Epithelial cell of esophagus (primary cell): ENCODE data around the gene EVL.

Experiments
- DNase-seq: peaks from one replicate; pipeline ENCODE4 v3.0.0; 2010; ENCODE audit warnings: low read depth
- H3K4me3 ChIP-seq: 2 replicates; pipeline ENCODE4 v1.5.1; 2011; ENCODE audit warnings: mild to moderate bottlenecking, low read length, control low read depth
- CTCF ChIP-seq: IDR thresholded peaks from 2 replicates; pipeline ENCODE4 v1.5.1; 2011; ENCODE audit warnings: low read depth, mild to moderate bottlenecking, low read length, control low read depth, inconsistent platforms; ENCODE audit not compliant: insufficient read depth; ENCODE audit errors: missing control alignments

EVL gene

GRCh38 chr14:100134586-100134985 is 69.4 kb downstream of the EVL start:
- no peak overlapping the region for H3K4me3 ChIP-seq
- DNase-seq = no peak
- no peak for TF ChIP-seq CTCF

- DNase-seq = no peak
- TF ChIP-seq CTCF = no peak
- H3K4me3 ChIP-seq = no peak overlapping the region
These were observed 69.9 kb downstream of the EVL start for GRCh38 chr14:100135073-100135472.

DNA sequence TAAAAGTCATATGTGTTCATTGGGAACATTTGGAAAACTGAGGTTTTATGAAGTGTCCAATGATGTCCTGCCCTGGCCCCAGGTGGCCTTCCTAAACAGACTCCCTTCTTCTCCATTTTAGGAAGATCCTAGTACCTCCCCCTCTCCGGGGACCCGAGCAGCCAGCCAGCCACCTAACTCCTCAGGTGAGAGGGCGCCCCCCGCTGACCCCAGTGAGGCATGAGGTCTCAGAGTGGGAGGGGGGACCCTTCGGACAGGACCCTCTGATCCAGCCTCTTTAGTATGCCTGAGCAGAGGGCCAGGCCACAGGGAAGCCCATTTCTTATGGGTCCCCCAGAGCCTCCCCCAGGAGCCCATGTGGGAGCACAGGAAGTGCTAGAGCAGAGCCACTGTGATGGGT is 70.6 kb downstream of the EVL start:
- H3K4me3 ChIP-seq = no peak overlapping the region
- TF ChIP-seq CTCF = no peak
- DNase-seq = no peak

- TF ChIP-seq CTCF = no peak
- no peak for DNase-seq
- no peak overlapping the region for H3K4me3 ChIP-seq
These were observed 72.0 kb downstream of the EVL start for GRCh38 chr14:100137173-100137572.

- no peak for TF ChIP-seq CTCF
- no peak overlapping the region for H3K4me3 ChIP-seq
- no peak for DNase-seq
These were observed 73.0 kb downstream of the EVL start for GRCh38 chr14:100138082-100138787.

DNA sequence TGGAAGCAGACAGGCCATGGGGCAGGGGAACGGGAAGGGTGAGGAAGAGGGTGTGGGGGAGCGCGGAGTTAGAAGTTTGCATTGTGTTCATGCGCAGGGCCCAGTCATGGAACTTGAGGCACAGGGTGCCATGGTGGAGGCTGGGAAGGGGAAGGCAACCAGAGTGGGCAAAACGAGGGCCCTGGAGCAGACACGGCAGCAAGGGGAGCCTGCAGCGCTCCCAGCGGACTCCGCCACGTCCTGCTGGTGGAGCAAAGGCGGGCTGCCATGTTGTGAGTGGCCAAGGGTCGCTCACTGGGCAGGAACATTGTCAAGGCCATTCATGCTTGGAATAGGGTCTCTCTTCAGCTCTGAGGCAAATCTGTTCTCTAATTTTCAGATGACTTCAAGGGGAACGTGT is 73.7 kb downstream of the EVL start:
- no peak overlapping the region for H3K4me3 ChIP-seq
- no peak for TF ChIP-seq CTCF
- DNase-seq = no peak

DNA sequence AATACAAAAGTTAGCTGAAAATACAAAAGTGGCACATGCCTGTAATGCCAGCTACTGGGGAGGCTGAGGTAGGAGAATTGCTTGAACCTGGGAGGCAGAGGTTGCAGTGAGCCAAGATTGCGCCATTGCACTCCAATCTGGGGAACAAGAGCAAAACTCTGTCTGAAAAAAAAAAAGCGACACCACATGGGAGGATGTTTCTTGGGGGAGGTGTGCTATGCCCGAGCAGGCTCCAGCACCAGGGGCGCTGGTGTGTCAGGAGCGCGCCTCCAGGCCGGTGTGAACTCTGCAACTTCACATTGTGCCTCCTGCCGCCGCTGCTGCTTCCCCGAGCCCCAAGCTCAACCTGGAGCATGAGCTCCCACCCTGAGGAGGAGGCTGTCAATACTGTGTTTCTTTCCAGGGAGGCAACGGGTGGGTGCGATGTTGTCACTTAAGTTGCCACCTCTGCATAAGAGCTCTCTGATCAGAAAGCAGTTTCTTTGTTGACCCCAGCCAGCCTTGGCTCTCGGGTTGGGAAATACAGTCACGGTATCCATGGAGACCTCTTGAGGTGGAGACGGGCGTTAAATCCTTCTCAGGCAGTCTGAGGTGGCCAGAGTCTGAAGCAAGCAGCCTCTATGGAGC is 75.3 kb downstream of the EVL start:
- peak; percentile 30 for TF ChIP-seq CTCF
- peak; percentile 30 for DNase-seq
- no peak overlapping the region for H3K4me3 ChIP-seq
